NCI-H524 (cell line): Measurements from ENCODE around the gene IRAK3.
"Not testable (repeated sequence)": the region's sequence is repeated elsewhere in the genome, so short reads cannot be mapped to it uniquely, and the experiment has no call there.

Source experiments
- DNase-seq, 2 experiments: peaks; one replicate each; lab custom pipeline; 2025; lab: John Stamatoyannopoulos, UW

The IRAK3 gene

DNA sequence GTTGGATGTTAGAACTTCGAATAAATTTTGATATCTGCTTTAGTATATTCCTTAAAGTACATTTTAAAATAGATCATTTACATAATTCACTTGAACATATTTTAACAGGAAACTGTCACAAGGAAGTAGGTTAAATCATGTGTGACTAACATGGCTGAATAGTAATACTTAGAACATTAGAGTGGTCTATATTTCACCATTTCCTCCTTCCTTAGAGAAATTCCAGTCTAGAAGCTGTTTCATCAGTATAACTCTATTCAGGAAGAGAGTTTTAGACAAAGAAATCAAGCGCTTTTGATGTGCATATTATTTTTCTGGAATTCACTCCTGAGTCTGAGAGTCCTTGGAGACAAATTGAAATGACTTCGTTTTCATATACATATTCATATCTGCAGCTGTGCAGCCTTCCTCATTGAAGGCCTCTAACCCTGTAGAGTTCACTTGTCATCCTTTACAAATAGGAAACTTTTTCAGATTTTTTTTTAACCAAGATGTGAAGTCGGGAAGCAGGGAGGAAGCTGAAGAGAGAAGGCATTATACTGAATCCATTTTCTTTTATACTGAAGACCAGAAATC, 28.4 kb downstream of the IRAK3 start:
- DNase-seq = no peak

DNA sequence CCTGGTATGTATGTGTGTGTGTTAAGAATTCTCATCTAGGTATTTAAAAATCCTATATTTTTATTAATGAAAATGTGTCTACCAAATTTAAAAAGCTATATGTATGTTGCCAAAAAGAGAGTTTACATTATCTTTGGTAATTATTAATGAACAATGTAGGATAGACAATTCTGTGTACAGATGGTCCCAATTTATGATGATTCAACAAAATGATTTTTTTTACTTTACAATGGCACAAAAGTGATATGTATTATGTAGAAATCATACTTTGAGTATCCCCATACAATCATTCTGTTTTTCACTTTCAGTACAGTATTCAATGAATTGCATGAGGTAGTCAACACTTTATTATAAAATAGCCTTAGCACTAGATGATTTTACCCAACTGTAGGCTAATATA, 39.4 kb downstream of the IRAK3 start:
- DNase-seq = no peak

DNA sequence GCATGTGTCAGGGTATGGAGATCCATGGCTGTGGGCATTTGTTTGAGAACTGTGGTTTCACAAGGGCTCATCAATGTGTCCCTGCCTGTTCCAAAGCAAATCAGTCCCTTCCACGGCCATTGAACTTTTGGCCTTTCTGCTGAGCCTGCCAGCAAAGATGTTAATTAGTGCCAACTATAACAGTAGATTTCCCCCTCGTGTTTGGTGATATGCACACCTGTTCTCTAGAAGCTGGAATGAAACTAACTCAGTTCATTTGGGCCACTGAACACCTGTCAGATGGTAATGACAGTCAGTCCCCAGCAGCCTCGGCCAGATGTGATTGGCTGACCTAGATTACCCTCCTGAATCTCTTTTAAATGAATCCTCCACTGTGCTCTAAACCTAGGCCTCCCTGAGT, 43.2 kb downstream of the IRAK3 start:
- peak in 1 of 2 experiments; percentile 48 for DNase-seq

DNA sequence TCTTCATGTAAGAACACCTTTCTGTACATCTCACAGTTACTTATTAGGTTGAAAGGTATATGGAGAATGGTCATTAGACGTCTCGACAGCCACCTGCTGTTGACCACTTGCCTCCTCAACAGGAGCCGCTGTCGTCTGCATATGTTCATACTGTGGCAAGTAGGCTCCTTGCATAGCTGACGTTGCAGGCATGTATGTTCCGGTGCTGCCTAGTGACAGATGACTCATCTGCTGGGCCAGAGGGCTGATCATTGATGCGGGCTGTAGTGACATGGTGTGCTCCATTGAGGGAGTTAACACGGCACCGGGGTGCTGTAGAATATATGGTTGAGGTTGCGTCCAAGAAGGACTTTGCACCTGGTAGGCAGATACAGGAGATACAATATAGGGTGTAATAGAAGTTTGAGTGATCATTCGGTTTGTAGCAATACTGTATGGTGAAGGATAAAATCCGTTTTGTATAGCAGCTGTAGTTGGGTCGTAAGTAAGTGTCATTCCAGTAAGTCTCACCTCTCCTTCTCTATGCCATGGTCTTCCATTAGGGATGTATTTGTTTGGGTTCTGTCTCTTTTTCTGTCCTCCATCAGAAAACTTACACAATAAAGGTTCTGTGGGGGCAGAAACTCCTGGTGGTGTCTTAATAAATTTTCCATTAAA, 45.2 kb downstream of the IRAK3 start:
- peak; percentile 55 to 90 for DNase-seq

DNA sequence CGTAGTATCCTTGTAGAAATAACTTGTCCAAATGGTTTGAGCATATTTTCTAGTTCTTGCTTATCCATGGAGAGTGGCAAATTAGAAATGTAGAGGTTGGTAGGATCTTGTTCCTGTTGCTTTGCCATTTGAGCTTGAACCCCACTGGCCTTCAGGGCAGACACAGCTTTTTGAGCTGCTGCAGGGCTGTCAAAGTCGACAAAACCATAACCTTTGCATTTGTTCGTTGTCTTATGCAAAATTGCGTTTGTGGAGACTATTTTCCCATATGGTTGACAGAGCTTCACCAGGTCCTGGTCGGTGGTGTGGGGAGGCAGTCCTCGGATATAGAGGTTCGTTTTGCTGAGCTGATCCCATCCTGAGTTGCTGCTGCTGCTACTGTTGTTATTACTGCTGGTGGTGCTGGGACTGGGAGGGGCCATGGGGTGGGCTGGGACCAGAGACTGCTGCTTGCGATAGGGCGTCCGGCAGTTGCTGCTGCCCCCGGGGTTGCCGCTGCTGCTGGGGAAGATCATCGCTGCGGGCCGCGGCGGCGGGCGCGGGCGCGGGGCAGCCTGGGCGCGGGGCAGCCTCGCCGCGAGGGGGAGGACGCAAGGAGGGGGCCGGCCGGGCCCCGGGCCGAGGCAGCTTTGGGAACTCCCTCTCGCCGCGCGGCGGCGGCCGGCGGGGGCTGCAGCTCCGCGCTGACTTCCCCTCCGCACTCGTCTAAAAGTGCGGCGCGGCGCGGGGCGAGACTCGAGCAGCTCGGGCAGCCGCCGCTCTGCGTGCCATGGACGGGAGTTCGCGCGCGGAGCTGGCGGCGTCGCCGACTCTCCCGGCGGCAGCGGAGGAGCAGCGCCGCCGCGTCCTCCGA, 46.0 kb downstream of the IRAK3 start:
- DNase-seq = peak in 1 of 2 experiments; percentile 37

DNA sequence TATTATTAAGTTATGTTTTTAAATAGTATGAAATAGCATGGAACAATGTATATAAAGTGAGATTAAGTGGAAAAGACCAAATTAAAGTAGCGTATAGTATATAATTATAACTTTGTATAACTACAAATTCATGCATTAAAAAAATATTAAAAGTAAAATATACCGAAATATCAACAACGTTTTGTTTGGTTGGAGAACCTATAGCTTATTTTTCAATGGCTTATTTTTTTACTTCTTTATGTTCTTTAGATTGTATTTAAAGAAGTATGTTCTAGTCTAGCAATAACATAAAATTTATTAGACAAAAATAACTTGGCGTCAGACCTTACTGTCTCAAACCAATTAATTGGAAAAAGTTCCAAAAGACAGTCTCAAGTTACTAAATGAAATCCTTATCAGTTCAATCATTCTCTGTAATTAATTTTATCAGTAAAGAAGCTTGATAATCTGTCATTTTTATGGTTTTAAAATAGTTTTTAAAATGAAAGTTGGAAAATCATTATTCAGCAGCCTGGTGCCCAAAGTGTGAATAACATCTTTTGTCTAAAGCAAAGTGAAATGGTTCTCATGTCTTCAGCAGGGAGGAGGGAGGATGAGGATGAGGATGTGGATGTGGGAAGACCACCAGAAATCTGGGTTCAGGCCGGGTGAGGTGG, 46.7 kb downstream of the IRAK3 start:
- DNase-seq = no peak

DNA sequence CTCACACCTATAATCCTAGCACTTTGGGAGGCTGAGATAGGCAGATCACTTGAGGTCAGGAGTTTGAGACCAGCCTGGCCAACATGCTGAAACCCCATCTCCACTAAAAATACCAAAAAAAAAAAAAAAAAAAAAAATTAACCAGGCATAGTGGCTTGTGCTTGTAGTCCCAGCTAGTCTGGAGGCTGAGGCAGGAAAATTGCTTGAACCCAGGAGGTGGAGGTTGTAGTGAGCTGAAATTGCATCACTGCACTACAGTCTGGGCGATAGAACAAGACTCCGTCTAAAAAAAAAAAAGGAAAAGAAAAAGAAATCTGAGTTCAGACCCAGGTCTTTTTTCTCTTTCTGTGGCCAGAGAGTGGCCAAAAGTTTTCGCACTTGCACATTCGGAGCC, 47.3 kb downstream of the IRAK3 start:
- not testable (repeated sequence) for DNase-seq

DNA sequence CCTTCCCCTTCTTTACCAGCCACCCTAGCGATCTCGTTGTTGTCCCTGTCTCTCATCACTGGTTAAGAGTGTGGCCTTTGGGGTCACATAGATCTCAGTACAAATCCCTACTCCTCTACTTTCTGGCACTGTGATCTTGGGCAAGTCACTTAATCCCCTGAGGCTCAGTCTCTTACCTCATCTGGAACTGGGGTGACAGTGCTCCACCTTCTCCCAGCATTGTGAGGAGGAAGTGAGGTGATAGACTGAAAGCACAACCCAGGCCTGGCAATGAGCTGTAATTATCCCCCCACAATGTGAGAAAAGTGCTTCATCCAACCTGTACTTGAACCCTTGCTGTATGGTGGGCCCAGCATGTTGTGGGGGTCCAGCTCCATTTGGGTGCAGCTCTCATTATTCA, 48.0 kb downstream of the IRAK3 start:
- no peak for DNase-seq

DNA sequence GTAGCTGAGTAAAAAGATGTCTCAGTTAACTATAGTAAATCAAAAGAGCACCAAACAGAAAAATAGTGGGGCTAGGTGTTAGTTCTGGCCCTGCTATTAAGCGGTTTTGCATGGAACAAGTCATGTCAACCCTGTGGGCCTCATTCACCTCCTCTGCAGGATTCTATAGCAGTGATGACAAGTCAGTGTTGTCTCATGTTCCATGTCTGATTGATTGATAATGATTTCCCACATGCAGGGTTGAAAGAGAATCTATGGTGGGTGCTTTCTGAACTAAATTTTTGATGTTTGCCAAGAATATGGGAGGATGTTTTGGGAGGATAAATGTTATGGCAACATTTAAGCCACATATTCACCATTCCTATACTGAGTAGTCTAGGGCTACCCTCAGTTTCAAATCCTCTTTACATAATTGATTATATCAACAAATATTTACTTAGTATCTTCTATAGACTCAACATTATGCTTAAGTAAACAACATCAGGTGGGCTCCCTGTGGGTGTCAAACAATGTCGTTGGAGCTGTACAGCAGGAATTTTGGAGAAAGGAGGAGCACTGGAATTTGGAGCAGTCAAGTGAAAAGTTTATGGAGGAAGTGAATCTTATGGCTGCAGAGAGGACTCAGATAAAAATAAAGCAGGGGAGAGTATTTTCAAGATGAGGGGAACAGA, 48.6 kb downstream of the IRAK3 start:
- no peak for DNase-seq

DNA sequence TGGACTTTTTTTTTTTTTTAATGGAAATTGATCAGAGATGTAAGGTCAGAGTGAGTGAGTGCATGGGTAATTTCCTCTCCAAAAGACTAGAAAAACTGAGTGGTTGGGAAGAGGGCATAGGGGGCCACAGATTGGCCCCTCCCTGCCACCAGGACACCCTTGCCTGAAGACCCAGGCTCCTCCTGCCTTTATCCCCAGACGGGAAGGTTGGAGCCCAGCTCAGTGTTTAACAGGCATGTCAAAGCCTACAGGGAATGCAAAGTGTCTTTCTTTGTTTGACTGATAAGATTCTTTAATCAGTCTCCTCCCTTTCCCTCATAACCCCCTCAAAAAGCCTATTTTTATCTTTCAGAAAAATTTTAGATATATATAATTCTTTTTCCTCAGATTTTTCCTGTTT, 50.3 kb downstream of the IRAK3 start:
- no peak for DNase-seq

DNA sequence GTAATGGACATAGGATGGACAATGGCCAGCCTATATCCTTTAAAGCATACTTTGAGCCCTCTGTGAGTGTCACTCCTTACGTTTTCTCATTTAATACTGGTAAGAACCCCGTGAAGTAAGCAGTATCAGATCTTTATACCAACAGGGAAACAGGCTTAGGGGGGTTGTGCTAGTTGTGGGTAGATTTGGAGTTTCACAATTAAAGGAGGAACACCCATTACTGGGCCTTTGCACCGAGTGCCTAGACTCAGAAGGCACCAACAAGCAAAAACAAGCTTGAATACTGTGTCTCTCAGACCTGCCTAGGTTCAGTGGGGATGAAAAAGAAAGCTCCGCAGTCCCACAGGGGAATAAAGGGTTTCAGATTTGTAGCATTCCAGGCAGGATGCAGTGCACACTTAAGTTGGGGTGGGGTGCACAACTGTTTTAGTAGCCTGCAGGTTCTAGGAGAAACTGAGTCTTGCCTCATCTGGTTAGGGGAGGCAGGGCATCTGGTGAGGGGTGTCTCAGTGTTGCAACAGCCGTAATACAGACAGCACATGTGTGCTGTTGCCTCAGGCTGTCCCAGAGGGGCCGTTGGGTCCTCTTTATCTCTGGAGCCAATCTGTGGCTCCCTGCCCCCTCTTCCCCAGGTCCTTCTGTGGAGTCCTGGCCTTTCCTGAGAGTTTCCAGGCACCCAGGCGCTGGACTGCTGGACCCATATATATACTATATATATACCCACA, 51.2 kb downstream of the IRAK3 start:
- no peak for DNase-seq

DNA sequence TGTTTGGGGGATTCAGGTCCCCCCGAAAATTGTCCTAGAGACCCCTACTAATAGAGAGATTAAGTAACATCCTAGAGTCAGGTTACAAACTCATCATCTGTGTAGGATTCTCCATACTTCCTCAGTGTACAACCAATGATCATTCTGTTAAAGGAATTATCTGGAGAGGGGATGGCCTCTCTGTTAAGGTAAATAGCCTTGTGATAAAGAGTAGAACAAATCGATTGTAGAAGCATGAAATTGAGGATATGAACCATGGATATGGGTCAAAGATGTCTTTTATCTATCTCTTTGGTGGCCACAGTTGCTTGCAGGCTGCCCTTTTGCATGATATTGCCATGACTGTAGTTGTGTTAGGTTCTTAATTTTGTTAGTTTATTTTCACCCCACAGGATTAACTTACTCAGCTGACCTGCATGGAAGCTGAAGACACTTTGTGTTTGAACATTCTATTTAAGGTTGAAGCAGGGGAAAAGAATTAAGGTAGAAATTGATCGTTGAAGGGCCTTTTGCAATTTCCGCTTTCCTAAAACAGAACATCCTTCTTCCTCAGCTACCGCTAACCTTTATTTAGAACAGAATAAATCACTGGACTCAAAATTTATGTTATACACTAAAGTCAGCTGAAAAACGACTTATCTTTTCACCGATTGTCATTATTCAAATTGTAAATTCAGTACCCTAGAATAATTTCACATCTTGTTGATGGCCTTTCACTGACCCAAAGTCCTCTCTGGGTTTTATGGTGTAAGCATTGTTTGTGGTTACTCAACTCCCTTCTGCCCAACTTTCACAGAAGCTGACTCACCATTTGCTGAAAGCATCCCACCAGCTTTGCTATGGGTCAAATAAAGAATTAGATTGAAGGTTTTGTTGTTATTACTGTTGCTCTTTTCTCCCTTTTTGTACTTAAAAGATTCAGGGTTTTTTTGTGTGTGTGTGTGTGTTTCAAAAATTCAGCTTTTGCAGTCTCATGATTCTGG, 52.3 kb downstream of the IRAK3 start:
- no peak for DNase-seq

DNA sequence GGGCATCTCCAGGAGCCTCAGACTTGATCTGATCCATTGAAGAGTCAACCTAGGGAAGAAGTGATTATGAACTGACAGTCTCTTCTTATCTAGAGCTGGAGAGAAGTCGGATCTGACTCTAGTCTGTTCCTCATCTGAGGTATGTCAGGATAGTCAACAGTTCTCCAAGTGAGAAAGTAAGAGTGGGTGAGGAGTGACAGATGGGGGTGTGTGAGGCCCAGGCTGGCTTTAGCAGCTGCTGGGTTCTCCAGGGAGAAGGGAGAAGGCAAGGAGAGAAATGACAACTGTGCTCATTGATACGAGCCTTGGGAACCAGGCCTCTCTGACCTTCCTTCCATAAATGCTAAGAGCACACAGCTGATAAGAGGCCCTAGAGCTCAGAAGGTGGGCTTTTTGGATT, 53.3 kb downstream of the IRAK3 start:
- DNase-seq = peak in 1 of 2 experiments; percentile 6

DNA sequence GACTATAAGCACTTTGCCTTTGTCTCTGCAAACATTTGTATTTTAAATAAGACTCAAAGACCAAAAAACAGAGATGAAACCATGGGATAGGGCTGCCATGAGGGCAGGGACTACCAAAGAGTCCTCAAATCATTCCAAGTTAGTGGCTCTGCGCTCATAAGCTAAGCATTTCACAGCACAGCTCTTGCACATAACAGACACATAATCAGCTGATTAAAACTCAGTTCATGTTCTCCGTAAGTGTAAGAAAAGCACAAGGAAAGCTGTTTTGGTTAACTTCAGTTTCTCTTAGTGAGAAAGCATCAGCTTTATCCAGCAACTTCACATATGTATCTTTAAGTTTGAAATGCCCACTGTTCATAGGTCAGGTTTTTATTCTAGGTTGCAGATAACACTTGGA, 54.9 kb downstream of the IRAK3 start:
- no peak for DNase-seq

DNA sequence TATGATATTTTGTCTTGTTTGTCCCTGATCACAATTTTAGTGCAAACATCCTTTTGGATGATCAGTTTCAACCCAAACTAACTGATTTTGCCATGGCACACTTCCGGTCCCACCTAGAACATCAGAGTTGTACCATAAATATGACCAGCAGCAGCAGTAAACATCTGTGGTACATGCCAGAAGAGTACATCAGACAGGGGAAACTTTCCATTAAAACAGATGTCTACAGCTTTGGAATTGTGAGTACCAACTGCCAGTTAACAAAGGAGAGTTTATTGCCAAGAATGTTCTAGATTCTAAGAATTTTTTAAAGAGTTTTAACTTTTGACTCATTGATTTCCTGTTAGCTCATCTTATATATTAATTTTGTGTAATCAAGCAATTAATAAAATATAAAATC, 55.4 kb downstream of the IRAK3 start:
- DNase-seq = no peak

DNA sequence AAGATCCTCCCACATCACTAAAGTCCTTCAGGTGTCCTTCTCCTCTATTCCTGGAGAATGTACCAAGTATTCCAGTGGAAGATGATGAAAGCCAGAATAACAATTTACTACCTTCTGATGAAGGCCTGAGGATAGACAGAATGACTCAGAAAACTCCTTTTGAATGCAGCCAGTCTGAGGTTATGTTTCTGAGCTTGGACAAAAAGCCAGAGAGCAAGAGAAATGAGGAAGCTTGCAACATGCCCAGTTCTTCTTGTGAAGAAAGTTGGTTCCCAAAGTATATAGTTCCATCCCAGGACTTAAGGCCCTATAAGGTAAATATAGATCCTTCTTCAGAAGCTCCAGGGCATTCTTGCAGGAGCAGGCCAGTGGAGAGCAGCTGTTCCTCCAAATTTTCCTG, 58.7 kb downstream of the IRAK3 start:
- DNase-seq = no peak

DNA sequence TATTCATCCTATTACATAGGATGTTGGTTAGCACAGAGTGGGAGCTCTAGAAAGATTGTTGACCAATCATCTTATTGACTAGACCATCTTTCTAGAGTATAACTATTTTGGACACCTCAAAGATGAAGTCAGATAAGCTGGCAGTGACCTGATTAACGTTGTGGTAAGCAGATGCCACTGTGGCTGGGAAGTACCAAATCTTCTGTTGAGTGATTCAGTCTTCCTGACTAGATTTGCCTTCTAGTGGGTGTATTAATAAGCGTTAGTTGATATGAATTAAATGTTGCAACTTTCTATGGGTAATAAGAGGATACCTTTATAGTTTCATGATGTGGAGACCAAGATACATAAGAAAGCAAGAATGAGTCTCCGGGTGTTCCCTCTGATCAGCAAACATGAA, 62.0 kb downstream of the IRAK3 start:
- no peak for DNase-seq

DNA sequence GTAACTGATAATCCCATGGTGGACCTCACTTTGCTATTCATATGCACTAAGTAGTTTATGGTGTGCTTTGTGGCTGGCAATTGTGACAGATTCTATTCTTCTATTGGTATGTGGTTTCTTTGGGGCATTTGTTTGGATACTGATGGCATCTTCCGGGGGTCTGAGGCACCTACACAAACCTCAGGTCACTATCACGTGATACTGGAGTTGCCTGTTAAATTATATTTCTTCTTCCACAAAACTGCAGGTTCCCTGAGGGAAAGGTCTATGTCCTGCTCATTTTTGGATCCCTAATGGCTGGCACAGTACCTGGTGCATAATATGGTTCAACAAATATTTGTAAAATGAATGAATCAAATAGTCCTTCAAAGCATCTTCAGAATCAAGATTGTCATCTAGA, 63.8 kb downstream of the IRAK3 start:
- no peak for DNase-seq

DNA sequence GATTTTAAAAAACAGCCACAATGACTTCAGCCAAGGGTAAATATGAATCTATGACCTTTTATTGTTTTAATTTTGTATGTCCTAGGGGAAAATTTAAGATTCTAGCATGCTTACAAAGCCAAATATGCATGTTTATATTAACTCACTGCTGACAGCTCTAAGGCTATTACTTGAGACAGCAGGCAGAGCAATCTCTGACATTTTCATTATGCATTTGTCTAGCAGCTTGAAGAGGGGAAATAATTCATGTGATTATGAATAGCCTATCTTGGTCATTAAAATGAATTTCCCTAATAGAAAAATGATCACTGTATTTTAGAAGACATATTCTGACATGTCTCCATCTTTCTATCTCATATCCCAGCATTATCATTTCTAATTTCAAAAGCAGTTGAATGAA, 66.7 kb downstream of the IRAK3 start:
- no peak for DNase-seq

DNA sequence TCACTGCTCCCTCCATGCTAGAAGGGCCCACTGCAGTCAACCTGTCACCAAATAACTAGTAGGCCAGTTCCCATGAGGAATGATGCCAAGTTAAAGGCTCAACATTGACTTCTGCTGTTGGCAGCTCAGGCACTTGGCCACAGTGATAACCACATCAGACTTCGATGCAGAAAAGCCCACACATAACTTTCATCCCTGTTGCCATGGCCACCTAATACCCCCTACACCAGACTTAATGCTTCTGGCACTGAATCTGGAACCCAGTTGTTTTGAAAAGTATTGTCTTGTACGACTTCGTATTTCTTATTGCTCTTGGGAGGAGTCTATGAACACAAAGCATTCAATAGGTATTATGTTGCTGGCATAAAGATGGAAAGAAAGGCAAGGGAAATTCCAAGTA, 69.0 kb downstream of the IRAK3 start:
- DNase-seq = no peak
